ENCODE data around the gene LITAFD. TPM values are rescaled to one million over a fixed set of nuclear protein-coding genes. Genes with fewer than 3 reads are reported as not detected.

The LITAFD gene
- total and polyA plus RNA-seq, 10 of the 15 experiments (the other 5 are each of a cell fraction or from before 2014, with no cell fraction given), result not detected

DNA sequence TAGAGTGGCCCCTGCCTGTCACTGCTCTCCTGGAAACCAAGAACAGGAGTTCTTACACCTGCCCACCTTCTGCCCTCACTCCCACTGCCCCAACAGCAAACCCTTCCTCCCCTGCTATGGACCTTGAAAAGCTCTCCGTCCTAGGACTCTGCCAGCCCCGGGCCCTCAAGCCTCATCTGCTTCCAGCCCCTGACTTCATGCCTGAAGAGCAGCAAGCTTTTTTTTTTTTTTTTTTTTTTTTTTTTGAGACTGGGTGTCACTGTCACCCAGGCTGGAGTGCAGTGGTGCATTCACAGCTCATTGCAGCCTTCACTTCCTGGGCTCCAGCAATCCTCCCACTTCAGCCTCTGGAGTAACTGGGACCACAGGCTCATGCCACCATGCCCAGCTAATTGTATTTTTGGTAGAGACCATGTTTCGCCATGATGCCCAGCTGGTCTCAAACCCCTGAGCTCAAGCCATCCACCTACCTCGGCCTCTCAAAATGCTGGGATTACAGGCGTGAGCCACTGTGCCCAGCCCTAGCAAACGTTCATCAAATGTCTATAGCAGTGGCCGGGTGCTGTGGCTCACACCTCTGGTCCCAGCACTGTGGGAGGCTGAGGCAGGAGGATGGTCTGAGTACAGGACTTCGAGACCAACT, 30.3 kb upstream of the LITAFD start:
- Histone ChIP-seq H3K4me2 (ENCODE audit: control insufficient read depth, insufficient read depth) (no peak overlapping the region), H3K79me2 (ENCODE audit: control insufficient read depth, insufficient read depth, low read length) (no peaks in the 10 kb centered on the region), H3K4me3 (no peak overlapping the region), H3K9ac (ENCODE audit: control insufficient read depth, insufficient read depth, low read length) (no peak overlapping the region), H4K20me1 (ENCODE audit: control insufficient read depth, insufficient read depth) (no peaks in the 10 kb centered on the region; the same call in 1 of the 2 replicates), H3K36me3 (ENCODE audit: control insufficient read depth in 2 of 2, insufficient read depth in 2 of 2, low read length in 1 of 2) (peaks cover 38 to 63% of the 10 kb centered on the region in 2 experiments), H2AFZ (ENCODE audit: control insufficient read depth, low read depth, low read length) (no peak overlapping the region), H3K27me3 (replicated peaks in 1 of 2; ENCODE audit: control insufficient read depth in 2 of 2, insufficient read depth in 2 of 2, low read length in 1 of 2) (no peaks in the 10 kb centered on the region), H3K4me1 (ENCODE audit: control insufficient read depth, insufficient read depth, low read length) (no peaks in the 10 kb centered on the region; the same call in 1 of the 2 replicates), H3K27ac (ENCODE audit: control insufficient read depth, insufficient read depth) (no peak overlapping the region), H3K9me3 (replicated peaks; ENCODE audit: control insufficient read depth, insufficient read depth, low read length) (no peaks in the 10 kb centered on the region)
- no peak for ATAC-seq
- in situ Hi-C loops (cut with MboI) (no loop called here), intact Hi-C loops (cut with micrococcal nuclease; ENCODE audit: unreplicated experiment) (no loop called here)
- no peak for DNase-seq (ENCODE audit: low read depth, low spot score)
- WGBS (ENCODE audit: insufficient coverage, insufficient replicate concordance, low lambda C conversion rate, missing lambda C conversion rate), result 94% methylated on average over 8 of the region's 8 CpGs
- TF ChIP-seq TCF7 (IDR thresholded peaks at IDR 0.05; ENCODE audit: borderline replicate concordance) (no peak), SUPT20H (IDR thresholded peaks at IDR 0.05; ENCODE audit: borderline replicate concordance, control insufficient read depth, low read depth, low read length) (no peak), GATAD2B (conservative IDR thresholded peaks at IDR 0.05; ENCODE audit: low read depth) (no peak), POLR2A (IDR thresholded peaks at IDR 0.05; ENCODE audit: low read depth, low read length) (peak; percentile 27), USF1 (IDR thresholded peaks at IDR 0.05; ENCODE audit: borderline replicate concordance, extremely low read length, insufficient read depth, low read depth, low read length) (no peak), ZNF384 (IDR thresholded peaks at IDR 0.05; ENCODE audit: borderline replicate concordance, low read depth, low read length) (peak; percentile 58; the same call in 1 of the 2 replicates)
- TF ChIP-seq, protein P1, sequence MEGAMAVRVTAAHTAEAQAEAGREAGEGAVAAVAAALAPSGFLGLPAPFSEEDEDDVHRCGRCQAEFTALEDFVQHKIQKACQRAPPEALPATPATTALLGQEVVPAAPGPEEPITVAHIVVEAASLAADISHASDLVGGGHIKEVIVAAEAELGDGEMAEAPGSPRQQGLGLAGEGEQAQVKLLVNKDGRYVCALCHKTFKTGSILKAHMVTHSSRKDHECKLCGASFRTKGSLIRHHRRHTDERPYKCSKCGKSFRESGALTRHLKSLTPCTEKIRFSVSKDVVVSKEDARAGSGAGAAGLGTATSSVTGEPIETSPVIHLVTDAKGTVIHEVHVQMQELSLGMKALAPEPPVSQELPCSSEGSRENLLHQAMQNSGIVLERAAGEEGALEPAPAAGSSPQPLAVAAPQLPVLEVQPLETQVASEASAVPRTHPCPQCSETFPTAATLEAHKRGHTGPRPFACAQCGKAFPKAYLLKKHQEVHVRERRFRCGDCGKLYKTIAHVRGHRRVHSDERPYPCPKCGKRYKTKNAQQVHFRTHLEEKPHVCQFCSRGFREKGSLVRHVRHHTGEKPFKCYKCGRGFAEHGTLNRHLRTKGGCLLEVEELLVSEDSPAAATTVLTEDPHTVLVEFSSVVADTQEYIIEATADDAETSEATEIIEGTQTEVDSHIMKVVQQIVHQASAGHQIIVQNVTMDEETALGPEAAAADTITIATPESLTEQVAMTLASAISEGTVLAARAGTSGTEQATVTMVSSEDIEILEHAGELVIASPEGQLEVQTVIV (IDR thresholded peaks at IDR 0.05; ENCODE audit: borderline replicate concordance, partially characterized antibody), result no peak
- TF ChIP-seq, protein P2, sequence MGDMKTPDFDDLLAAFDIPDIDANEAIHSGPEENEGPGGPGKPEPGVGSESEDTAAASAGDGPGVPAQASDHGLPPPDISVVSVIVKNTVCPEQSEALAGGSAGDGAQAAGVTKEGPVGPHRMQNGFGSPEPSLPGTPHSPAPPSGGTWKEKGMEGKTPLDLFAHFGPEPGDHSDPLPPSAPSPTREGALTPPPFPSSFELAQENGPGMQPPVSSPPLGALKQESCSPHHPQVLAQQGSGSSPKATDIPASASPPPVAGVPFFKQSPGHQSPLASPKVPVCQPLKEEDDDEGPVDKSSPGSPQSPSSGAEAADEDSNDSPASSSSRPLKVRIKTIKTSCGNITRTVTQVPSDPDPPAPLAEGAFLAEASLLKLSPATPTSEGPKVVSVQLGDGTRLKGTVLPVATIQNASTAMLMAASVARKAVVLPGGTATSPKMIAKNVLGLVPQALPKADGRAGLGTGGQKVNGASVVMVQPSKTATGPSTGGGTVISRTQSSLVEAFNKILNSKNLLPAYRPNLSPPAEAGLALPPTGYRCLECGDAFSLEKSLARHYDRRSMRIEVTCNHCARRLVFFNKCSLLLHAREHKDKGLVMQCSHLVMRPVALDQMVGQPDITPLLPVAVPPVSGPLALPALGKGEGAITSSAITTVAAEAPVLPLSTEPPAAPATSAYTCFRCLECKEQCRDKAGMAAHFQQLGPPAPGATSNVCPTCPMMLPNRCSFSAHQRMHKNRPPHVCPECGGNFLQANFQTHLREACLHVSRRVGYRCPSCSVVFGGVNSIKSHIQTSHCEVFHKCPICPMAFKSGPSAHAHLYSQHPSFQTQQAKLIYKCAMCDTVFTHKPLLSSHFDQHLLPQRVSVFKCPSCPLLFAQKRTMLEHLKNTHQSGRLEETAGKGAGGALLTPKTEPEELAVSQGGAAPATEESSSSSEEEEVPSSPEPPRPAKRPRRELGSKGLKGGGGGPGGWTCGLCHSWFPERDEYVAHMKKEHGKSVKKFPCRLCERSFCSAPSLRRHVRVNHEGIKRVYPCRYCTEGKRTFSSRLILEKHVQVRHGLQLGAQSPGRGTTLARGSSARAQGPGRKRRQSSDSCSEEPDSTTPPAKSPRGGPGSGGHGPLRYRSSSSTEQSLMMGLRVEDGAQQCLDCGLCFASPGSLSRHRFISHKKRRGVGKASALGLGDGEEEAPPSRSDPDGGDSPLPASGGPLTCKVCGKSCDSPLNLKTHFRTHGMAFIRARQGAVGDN (IDR thresholded peaks at IDR 0.05), result no peak
- FAIRE-seq, result no peak
- ChIA-PET POLR2A (no interaction called here), SMC1A (ENCODE audit: uncharacterized antibody, unreplicated experiment) (interaction anchor here (0.9 kb wide), 1 partner anchor 28 kb away, joined by 3 read pairs; no protein-coding TSS in a partner anchor), RAD21 (ENCODE audit: unreplicated experiment) (no interaction called here), CTCF (interaction anchor here (1.3 kb wide), 1 partner anchor 29 kb away, joined by 4 read pairs; no protein-coding TSS in a partner anchor)
- BruUV-seq (replicated peaks), result no TSS peak
